Kidney epithelial cell (primary cell): ENCODE data around the gene TJP3. TPM values are rescaled to one million over a fixed set of nuclear protein-coding genes. Genes with fewer than 3 reads are reported as not detected.
A peak's percentile ranks its signal among the peaks of the same experiment; 100 is the strongest.

ENCODE experiments used
- DNase-seq: peaks from one replicate; pipeline ENCODE4 v3.0.0-alpha.2; 2010; ENCODE audit warnings: low read depth
- H3K27me3 ChIP-seq: 2 replicates; pipeline ENCODE4 v1.6.0; 2011; ENCODE audit warnings: low read length; ENCODE audit not compliant: control insufficient read depth, insufficient read depth
- H3K36me3 ChIP-seq: 2 replicates; pipeline ENCODE4 v1.5.1; 2011; ENCODE audit warnings: low read length; ENCODE audit not compliant: control insufficient read depth, insufficient read depth
- H3K4me3 ChIP-seq: 2 replicates; pipeline ENCODE4 v1.5.1; 2011; ENCODE audit warnings: low read depth, mild to moderate bottlenecking, control low read depth, low read length
- CTCF ChIP-seq: IDR thresholded peaks from 2 replicates; pipeline ENCODE4 v1.5.1; 2011; ENCODE audit warnings: mild to moderate bottlenecking, moderate library complexity, low read length, control low read depth, inconsistent platforms; ENCODE audit not compliant: insufficient read depth, poor library complexity, severe bottlenecking
- total RNA-seq: library from RNA; depleted of rRNA; stranded (reverse); fragments of >200 nt; gene quantifications from 2 replicates; pipeline ENCODE4 v1.2.3, GENCODE V29; 2015

Gene TJP3
- total RNA-seq, 1 donor from 2014 or later, result 1.7 TPM

GRCh38 chr19:3716147-3716668 lies 8.0 kb downstream of the TJP3 start:
- H3K4me3 ChIP-seq, result no peak overlapping the region
- no peak for DNase-seq
- H3K36me3 ChIP-seq, result no peaks in the 10 kb centered on the region
- no peak for TF ChIP-seq CTCF
- peaks cover 14% of the 10 kb centered on the region for H3K27me3 ChIP-seq

- H3K36me3 ChIP-seq, result no peaks in the 10 kb centered on the region
- no peak overlapping the region for H3K4me3 ChIP-seq
- peaks cover 32% of the 10 kb centered on the region for H3K27me3 ChIP-seq
- TF ChIP-seq CTCF, result no peak
- DNase-seq, result no peak
Measured at GRCh38 chr19:3719868-3720267, 11.7 kb downstream of the TJP3 start.

- Histone ChIP-seq H3K36me3 (no peaks in the 10 kb centered on the region), H3K4me3 (no peak overlapping the region), H3K27me3 (peaks cover 34% of the 10 kb centered on the region)
- no peak for DNase-seq
- no peak for TF ChIP-seq CTCF
Measured at GRCh38 chr19:3720349-3720917, 12.2 kb downstream of the TJP3 start.

GRCh38 chr19:3721131-3721886 lies 13.1 kb downstream of the TJP3 start:
- no peak for DNase-seq
- Histone ChIP-seq H3K36me3 (no peaks in the 10 kb centered on the region), H3K27me3 (peaks cover 39% of the 10 kb centered on the region), H3K4me3 (peak overlapping the region; percentile 13)
- no peak for TF ChIP-seq CTCF

GRCh38 chr19:3721887-3722442 lies 13.8 kb downstream of the TJP3 start:
- no peaks in the 10 kb centered on the region for H3K36me3 ChIP-seq
- H3K4me3 ChIP-seq, result peak overlapping the region; percentile 13
- TF ChIP-seq CTCF, result no peak
- DNase-seq, result no peak
- H3K27me3 ChIP-seq, result peaks cover 39% of the 10 kb centered on the region
